GM08714 (cell line): ENCODE measurements around the gene ATAD3B.
"Not testable (repeated sequence)": the region's sequence is repeated elsewhere in the genome, so short reads cannot be mapped to it uniquely, and the experiment has no call there.

Experiments
- H3K4me3 ChIP-seq: fragments of 200-500 bp; sonication (Bioruptor generic); 2 replicates; pipeline ENCODE4 v1.5.1; 2014; ENCODE audit warnings: mild to moderate bottlenecking, low read length, inconsistent platforms
- ZNF274 ChIP-seq: IDR thresholded peaks from 2 replicates; pipeline ENCODE4 v1.6.1; 2012; ENCODE audit warnings: mild to moderate bottlenecking, low read depth, low read length

Gene ATAD3B, protein sequence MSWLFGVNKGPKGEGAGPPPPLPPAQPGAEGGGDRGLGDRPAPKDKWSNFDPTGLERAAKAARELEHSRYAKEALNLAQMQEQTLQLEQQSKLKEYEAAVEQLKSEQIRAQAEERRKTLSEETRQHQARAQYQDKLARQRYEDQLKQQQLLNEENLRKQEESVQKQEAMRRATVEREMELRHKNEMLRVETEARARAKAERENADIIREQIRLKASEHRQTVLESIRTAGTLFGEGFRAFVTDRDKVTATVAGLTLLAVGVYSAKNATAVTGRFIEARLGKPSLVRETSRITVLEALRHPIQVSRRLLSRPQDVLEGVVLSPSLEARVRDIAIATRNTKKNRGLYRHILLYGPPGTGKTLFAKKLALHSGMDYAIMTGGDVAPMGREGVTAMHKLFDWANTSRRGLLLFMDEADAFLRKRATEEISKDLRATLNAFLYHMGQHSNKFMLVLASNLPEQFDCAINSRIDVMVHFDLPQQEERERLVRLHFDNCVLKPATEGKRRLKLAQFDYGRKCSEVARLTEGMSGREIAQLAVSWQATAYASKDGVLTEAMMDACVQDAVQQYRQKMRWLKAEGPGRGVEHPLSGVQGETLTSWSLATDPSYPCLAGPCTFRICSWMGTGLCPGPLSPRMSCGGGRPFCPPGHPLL

DNA sequence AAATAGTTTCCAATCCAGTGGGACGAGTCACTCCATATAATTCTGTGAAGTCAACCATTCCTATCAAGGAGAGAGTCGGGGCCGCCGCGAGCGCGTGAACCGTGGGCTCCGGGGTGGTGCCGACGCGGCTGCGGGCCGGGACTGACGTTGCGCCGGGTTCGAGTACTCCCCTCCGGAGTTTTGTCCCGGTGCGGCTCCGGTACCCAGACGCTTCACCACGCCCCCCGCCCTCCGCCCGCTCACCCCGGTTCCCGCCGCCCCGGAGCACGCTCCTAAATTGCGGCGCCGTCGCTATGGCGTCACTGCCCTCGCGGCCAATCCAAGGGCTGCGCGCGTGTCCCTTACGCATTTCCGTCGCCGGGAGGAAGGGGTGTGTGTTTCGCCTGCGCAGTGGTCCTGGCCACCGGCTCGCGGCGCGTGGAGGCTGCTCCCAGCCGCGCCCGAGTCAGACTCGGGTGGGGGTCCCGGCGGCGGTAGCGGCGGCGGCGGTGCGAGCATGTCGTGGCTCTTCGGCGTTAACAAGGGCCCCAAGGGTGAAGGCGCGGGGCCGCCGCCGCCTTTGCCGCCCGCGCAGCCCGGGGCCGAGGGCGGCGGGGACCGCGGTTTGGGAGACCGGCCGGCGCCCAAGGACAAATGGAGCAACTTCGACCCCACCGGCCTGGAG, at the start of gene ATAD3B:
TSS of gene ATAD3B (plus strand) at position 377 of the 664 bp plus-strand sequence. CDS start at position 497, 120 bp downstream.
- peak within 1 kb of the TSS; percentile 97 for H3K4me3 ChIP-seq
- no peak for TF ChIP-seq ZNF274

DNA sequence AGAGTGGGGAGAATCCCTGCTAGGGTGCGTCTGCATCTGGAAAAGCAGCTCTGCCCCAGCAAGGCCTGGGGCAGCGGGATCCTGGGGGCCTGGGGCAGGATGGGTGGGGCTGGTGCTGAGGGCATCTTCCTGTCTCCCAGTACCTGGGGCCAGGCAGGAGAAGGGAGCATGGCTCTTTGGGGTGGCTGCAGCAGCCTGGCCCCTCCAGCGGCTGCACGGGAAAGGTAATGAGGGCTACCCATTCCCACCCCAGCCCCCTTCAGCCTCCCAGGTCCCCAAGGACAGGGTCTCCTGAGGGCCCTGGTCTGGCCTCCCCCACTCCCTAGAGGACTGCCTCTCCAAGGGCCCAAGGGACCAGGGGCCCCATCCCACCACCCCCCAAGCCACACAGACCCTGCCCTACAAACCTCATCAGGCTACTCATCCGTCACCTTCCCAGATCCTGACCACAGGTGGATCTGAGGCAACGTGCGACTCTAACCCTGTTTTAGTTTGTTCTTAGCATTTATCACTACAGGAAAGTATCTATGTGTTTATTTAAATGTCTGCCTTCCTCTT, 49.6 kb upstream of the ATAD3B start:
- no peak for TF ChIP-seq ZNF274
- H3K4me3 ChIP-seq: no peak overlapping the region

DNA sequence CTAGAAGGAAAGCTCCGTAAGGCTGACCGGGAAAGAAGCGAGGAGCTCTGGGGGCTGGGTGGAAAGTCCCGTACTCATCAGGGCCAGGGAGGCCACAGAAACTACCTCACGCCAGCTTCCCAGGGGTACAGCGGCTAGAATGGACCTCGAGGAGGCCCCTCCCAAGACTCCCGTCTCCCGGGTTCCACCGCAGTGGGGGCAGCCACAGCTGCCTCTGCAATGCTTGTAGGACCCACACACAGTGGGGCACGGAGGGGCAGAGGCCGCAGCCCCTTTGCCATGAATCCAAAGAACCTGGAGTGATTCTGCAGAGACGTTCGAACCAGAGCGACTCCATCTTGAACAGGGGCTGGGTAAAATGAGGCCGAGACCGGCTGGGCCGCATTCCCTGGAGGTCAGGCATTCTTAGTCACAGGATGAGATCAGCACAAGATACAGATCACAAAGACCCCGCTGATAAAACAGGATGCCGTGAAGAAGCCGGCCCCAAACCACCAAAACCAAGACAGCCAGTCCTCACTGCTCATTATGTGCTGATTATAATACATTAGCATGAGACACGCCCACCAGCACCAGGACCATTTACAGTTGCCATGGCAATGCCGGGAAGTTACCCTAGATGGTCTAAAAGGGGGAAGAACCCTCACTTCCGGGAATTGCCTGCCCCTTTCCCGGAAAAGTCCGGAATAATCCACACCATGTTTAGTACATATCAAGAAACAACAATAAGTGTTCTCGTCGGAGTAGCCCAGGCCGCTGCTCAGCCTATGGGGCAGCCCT, 48.9 kb upstream of the ATAD3B start:
- TF ChIP-seq ZNF274: no peak
- H3K4me3 ChIP-seq: no peak overlapping the region

DNA sequence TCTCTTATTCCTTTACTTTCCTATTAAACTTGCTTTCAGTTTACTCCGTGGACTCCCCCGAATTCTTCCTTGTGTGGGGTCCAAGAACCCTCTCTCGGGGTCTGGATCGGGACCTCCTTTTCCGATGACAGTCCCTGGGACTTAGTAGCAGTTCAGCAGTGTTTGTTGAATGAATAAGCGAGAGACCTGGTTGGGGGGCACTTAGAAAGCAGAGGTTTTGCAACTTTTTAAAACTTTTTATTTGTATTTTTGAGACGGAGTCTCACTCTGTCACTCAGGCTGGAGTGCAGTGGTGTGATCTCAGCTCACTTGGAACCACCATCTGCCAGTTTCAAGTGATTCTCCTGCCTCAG, 48.3 kb upstream of the ATAD3B start:
- no peak overlapping the region for H3K4me3 ChIP-seq
- TF ChIP-seq ZNF274: no peak

DNA sequence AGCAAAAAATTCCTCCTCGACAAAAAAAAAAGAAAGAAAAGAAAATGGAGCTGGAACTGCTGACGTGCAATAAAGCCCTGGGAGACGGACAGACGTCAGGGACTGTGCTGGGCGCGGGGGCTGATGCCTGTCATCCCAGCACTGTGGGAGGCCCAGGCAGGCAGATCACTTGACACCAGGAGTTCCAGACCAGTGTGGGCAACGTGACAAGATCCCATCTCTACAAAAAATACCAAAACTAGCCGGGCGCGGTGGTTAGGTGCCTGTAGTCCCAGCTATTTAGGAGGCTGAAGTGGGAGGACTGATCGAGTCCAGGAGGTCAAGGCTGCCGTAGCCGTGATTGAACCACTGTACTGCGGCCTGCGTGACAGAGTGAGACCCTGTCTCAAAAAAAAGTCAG, 46.9 kb upstream of the ATAD3B start:
- H3K4me3 ChIP-seq: no peak overlapping the region
- TF ChIP-seq ZNF274: no peak

DNA sequence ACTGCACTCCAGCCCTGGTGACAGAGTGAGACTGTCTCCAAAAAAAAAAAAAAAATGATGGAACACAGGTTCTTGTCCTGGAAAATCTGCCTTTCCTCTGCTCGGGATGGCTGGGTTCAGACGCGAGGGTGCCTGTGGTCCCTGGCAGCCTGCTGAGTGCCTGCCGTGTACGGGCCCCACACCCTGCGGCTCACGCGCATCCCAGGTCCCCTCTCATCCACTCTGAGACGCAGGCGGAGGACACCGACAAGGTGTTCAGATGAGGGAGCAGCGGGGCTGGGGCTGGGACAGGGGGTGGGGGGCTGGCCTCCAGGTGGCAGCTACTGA, 46.2 kb upstream of the ATAD3B start:
- TF ChIP-seq ZNF274: no peak
- no peak overlapping the region for H3K4me3 ChIP-seq

DNA sequence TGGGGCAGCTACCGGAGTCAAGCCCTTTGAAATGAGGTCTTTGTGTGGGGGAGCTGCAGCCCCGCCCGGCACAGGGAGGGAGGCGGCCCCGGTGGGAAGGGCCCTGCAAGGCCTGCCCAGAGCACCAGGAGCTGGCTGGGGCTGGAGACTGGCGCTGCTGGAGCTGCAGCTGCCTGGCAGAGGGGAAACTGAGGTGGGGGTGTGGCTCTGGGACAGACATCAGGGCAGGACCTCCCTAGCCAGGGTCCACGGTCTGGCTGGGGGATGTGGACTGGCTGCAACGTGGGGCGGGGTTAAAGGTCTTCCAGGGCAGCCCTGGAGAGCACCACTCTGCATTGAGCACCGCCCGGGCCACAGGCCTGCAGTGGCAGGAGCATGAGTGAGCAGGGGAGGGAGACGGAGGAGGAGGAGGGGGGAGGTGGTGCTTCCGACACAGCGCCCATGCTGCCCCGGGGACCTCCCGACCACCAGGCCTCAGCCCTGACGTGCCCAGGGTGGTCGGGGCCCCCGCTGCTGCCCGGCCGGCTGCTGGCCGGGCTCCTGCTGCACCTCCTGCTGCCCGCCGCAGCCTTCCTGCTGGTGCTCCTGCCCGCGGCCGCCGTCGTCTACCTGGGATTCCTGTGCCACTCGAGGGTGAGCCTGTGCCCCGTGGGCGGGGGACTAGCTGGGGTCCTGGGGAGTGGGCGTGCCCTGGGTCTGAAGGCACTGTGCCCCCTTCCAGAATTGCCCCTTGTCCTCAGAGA, 45.6 kb upstream of the ATAD3B start:
- H3K4me3 ChIP-seq: no peak overlapping the region

DNA sequence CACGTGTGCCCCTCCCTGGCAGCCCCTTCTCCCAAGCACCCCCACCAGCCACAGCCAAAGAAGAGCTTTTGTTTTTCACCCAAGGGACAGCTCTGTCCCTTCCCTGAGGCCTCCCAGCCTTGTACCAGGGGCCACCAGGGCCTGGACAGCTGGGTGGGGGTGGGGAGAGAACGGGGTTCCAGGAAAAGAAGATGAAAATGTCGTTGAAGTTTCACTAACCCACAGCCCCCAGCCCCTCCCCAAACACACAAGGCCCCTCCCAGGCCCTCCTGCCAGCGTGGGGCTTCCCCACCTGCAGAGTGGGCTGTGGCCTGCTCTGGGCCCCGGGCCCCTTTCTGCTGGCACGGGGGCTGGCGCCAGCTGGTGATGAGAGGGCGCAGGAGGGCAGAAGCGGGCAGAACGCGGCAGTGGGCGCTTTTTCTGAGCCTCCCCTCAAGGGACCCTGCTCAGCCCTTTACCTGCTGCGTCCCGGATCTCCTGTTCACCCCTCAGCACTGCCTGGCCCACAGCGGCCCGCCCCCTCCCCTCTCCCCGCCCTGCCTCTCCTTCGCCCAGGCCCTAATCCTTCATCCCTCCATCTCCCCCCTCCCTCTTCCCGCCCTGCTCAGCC, 45.0 kb upstream of the ATAD3B start:
- H3K4me3 ChIP-seq: no peak overlapping the region

More for the DNA sequence above, 45.6 kb upstream of the ATAD3B start:
- no peak for TF ChIP-seq ZNF274

DNA sequence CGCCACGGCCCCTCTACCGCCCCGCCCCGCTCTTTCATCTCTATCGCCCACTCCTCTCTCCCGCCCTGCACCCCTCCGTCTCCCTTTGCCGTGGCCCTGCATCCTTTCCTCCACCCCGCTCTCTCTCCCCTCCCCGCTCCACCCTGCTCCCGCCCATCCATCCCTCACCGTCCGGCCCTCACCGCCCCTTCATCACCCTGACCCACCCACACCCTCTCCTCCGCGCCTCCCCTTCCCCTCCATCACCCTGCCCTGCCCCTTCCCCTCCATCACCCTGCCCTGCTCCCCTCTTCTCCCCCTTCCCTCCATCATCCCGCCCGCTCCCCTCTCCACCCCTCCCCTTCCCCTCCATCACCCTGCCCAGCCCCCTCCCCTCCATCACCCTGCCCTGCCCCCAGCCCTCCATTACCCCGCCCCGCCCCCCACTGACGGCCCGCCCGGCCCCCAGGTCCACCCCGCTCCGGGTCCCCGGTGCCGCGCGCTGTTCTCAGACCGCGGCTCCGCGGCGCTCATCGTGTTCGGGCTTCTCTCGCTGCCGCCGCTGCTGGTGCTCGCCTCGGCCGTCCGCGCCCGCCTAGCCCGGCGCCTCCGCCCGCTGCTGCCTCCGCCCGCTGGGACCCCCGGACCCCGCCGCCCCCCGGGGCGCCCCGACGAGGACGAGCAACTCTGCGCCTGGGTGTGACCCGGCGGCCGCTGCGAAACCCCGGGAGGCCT, 44.3 kb upstream of the ATAD3B start:
- no peak overlapping the region for H3K4me3 ChIP-seq
- no peak for TF ChIP-seq ZNF274

More for the DNA sequence above, 45.0 kb upstream of the ATAD3B start:
- no peak for TF ChIP-seq ZNF274

DNA sequence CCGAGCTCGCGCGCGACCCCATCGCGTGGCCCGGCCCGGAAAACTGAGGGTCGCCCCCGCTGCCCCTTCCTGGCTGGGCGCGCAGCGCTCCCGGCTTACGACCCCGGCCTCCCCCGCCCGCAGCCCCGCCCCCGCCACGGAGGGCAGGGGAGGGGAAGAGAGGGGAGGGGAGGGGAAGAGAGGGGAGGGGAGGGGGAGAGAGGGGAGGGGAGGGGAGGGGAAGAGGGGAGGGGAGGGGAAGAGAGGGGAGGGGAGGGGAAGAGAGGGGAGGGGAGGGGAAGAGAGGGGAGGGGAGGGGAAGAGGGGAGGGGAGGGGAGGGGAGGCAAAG, 43.8 kb upstream of the ATAD3B start:
- TF ChIP-seq ZNF274: no peak
- no peak overlapping the region for H3K4me3 ChIP-seq

DNA sequence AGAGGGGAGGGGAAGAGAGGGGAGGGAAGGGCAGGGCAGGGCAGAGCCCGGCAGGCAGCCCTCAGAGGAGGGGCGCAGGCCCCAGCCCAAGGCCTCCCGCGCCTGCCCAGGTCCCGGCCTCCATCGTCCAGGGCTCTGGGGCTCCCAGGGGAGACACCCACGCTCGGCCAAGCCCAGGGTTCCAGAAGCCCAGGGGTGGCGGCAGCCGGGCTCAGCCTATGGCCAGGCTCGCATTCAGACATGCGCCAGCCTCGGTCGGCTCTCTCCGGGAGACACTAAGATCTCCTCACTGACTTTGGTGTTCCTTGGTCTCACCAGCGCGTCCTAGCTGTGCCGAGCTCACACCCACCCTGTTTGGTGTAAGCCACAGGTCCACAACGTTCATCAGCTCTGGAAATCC, 43.4 kb upstream of the ATAD3B start:
- no peak for TF ChIP-seq ZNF274
- no peak overlapping the region for H3K4me3 ChIP-seq

DNA sequence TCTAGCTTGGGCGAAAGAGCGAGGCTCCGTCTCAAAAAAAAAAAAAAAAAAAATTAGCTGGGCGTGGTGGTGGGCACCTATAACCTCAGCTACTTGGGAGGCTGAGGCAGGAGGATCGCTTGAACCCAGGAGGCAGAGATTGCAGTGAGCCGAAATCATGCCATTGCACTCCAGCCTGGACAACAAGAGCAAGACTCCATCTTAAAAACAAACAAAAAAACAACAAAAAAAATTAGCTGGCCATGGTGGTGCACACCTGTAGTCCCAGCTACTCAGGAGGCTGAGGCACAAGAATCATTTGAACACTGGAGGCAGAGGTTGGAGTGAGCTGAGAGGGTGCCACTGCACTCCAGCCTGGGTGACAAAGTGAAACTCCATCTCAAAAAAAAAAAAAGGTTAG, 42.6 kb upstream of the ATAD3B start:
- H3K4me3 ChIP-seq: not testable (repeated sequence)

DNA sequence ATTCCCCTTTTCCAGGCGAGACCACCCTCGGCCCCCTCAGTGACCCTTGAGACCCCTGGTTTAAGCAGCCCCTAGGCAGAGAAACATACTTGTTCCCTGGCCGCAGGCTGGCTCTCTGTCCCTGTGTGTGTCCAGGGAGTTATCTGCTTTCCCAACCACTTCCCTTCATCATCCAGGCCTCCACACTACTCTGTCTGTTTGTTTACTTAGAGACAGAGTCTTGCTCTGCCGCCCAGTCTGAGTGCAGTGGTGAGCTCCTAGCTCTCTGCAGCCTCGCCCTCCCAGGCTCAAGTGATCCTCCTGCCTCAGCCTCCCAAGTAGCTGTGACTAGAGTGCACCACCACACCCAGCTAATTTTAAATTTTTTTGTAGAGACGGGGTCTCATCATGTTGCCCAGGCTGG, 41.9 kb upstream of the ATAD3B start:
- no peak overlapping the region for H3K4me3 ChIP-seq
- no peak for TF ChIP-seq ZNF274
